ENCODE measurements around the gene OR6N2.

DNA sequence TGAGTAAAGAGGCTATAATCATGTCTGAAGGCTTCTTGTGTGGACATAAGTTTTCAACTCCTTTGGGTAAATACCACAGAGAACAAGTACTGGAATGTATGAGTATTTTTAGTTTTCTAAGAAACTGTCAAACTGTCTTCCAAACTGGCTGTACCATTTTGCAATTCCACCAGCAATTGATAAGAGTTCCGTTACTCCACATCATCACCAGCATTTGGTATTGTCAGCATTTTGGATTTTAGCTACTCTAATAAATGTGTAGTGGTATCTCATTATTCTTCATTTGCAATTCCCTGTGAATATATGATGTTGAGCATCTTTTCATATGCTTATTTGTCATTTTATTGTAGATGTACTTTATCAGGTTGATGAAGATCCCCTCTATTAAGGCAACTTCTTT, 40.7 kb upstream of the OR6N2 start:
- TF ChIP-seq, protein P1, sequence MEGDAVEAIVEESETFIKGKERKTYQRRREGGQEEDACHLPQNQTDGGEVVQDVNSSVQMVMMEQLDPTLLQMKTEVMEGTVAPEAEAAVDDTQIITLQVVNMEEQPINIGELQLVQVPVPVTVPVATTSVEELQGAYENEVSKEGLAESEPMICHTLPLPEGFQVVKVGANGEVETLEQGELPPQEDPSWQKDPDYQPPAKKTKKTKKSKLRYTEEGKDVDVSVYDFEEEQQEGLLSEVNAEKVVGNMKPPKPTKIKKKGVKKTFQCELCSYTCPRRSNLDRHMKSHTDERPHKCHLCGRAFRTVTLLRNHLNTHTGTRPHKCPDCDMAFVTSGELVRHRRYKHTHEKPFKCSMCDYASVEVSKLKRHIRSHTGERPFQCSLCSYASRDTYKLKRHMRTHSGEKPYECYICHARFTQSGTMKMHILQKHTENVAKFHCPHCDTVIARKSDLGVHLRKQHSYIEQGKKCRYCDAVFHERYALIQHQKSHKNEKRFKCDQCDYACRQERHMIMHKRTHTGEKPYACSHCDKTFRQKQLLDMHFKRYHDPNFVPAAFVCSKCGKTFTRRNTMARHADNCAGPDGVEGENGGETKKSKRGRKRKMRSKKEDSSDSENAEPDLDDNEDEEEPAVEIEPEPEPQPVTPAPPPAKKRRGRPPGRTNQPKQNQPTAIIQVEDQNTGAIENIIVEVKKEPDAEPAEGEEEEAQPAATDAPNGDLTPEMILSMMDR (IDR thresholded peaks at IDR 0.05; ENCODE audit: insufficient read depth, low read depth, low read length), result no peak
- TF ChIP-seq EZH2 (IDR thresholded peaks at IDR 0.05; ENCODE audit: insufficient read depth, low read length), result no peak
